ENCODE results near the gene PLA2G15. TPM values are rescaled to one million over a fixed set of nuclear protein-coding genes. Genes with fewer than 3 reads are reported as not detected.

Gene PLA2G15
- total RNA-seq, 2 donors from 2014 or later = 28.3 to 29.1 TPM

- Histone ChIP-seq H3K4me3 (no peak overlapping the region), H3K27ac (peak overlapping the region; percentile 61 to 66), H3K9me3 (no peaks in the 10 kb centered on the region), H3K4me1 (peaks cover 0 to 42% of the 10 kb centered on the region in 2 donors), H3K27me3 (no peaks in the 10 kb centered on the region), H3K36me3 (peaks cover 38% of the 10 kb centered on the region)
- DNase-seq (ENCODE audit: low spot score) = no peak
- TF ChIP-seq, protein P1, sequence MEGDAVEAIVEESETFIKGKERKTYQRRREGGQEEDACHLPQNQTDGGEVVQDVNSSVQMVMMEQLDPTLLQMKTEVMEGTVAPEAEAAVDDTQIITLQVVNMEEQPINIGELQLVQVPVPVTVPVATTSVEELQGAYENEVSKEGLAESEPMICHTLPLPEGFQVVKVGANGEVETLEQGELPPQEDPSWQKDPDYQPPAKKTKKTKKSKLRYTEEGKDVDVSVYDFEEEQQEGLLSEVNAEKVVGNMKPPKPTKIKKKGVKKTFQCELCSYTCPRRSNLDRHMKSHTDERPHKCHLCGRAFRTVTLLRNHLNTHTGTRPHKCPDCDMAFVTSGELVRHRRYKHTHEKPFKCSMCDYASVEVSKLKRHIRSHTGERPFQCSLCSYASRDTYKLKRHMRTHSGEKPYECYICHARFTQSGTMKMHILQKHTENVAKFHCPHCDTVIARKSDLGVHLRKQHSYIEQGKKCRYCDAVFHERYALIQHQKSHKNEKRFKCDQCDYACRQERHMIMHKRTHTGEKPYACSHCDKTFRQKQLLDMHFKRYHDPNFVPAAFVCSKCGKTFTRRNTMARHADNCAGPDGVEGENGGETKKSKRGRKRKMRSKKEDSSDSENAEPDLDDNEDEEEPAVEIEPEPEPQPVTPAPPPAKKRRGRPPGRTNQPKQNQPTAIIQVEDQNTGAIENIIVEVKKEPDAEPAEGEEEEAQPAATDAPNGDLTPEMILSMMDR (IDR thresholded peaks at IDR 0.05) = no peak
These were observed 31.1 kb downstream of the PLA2G15 start for GRCh38 chr16:68276223-68276622.

GRCh38 chr16:68279726-68280558 lies 34.8 kb downstream of the PLA2G15 start:
- DNase-seq (ENCODE audit: low spot score) = no peak
- no peak overlapping the region for H3K4me3 ChIP-seq
- no peak overlapping the region for H3K27ac ChIP-seq
- H3K27me3 ChIP-seq = no peaks in the 10 kb centered on the region
- TF ChIP-seq, protein P1 (IDR thresholded peaks at IDR 0.05) = no peak
- no peaks in the 10 kb centered on the region for H3K9me3 ChIP-seq
- peaks cover 0 to 48% of the 10 kb centered on the region in 2 donors for H3K4me1 ChIP-seq
- peaks cover 34% of the 10 kb centered on the region for H3K36me3 ChIP-seq

- no peak for DNase-seq (ENCODE audit: low spot score)
- Histone ChIP-seq H3K9me3 (no peaks in the 10 kb centered on the region), H3K27ac (peak overlapping the region; percentile 49 to 76), H3K4me1 (peaks cover 0 to 53% of the 10 kb centered on the region in 2 donors), H3K36me3 (peaks cover 27% of the 10 kb centered on the region), H3K27me3 (no peaks in the 10 kb centered on the region), H3K4me3 (no peak overlapping the region)
- TF ChIP-seq, protein P1 (IDR thresholded peaks at IDR 0.05) = no peak
These were observed 36.3 kb downstream of the PLA2G15 start for GRCh38 chr16:68281368-68282063.

DNA sequence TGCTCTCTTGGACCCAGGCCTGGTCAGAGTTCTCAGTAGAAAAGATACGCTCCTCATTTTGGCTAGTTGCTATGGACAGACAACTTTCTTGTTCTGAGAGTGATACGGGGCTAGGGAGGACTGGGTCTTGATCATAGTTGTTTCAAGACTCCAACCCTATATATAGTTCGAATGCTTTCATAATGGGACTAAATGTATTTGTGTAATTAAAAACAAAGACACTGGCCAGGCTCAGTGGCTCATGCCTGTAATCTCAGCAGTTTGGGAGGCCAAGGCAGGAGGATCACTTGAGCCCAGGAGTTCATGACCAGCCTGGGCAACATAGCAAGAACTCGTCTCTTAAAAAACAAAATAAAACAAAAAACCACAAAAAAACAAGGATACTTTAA lies 36.9 kb downstream of the PLA2G15 start:
- peaks cover 0 to 54% of the 10 kb centered on the region in 2 donors for H3K4me1 ChIP-seq
- TF ChIP-seq, protein P1 (IDR thresholded peaks at IDR 0.05) = no peak

GRCh38 chr16:68283346-68283745 lies 38.2 kb downstream of the PLA2G15 start:
- peaks cover 0 to 67% of the 10 kb centered on the region in 2 donors for H3K4me1 ChIP-seq
- peaks cover 35% of the 10 kb centered on the region for H3K36me3 ChIP-seq
- H3K9me3 ChIP-seq = no peaks in the 10 kb centered on the region

More for the DNA sequence above, 36.9 kb downstream of the PLA2G15 start:
- Histone ChIP-seq H3K36me3 (peaks cover 32% of the 10 kb centered on the region), H3K27me3 (no peaks in the 10 kb centered on the region), H3K4me3 (no peak overlapping the region), H3K9me3 (no peaks in the 10 kb centered on the region), H3K27ac (peak overlapping the region; percentile 76 to 81)
- DNase-seq (ENCODE audit: low spot score) = no peak

More at GRCh38 chr16:68283346-68283745, 38.2 kb downstream of the PLA2G15 start:
- Histone ChIP-seq H3K27ac (peak overlapping the region; percentile 76 to 81), H3K4me3 (no peak overlapping the region), H3K27me3 (no peaks in the 10 kb centered on the region)
- TF ChIP-seq, protein P1 (IDR thresholded peaks at IDR 0.05) = no peak
- DNase-seq (ENCODE audit: low spot score) = no peak
